ENCODE measurements around the gene RNF31.

DNA sequence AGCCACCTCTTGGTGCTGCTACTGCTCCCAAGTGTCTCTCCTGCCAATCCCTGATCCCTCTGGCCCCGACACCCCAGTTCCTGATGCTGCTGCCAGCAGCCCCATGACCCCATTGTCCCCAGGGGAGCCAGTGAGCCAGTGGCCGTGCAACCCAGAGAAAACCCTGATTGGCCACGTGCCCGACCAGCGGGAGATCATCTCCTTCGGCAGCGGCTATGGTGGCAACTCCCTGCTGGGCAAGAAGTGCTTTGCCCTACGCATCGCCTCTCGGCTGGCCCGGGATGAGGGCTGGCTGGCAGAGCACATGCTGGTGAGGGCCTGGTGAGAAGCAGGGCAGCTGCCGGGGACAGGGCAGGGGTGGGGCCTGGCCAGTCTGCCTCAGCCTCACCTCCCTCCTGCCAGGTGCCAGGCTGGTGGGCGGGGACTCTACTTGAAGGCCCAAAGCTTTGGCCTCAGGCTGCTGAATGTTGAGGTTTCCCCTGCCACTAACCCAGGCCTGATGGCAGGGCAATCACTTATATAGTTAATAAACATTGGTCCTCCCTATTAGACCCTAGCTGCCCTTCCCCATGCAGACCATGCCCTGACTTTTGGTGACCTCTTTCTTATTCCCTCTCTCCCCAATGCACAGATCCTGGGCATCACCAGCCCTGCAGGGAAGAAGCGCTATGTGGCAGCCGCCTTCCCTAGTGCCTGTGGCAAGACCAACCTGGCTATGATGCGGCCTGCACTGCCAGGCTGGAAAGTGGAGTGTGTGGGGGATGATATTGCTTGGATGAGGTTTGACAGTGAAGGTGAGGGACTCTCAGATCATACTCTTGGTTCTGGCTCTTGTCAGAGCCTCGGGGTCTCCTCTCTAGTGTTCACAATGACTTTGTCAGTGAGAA lies 48.1 kb upstream of the RNF31 start:
- no peak for TF ChIP-seq POLR2AphosphoS5 (IDR thresholded peaks at IDR 0.05; ENCODE audit: low read depth, low read length)
- no peak for TF ChIP-seq TAF1 (IDR thresholded peaks at IDR 0.05; ENCODE audit: borderline replicate concordance, low read depth, low read length)
- no peak for TF ChIP-seq POLR2A (IDR thresholded peaks at IDR 0.05; ENCODE audit: low read depth, low read length)

Data from GM12892 (cell line).